SH-SY5Y (cell line): ENCODE measurements around the gene SPP1.

Experiments
- GATA2 ChIP-seq: IDR thresholded peaks from 2 replicates; pipeline ENCODE4 v1.6.1; 2011; ENCODE audit warnings: mild to moderate bottlenecking, low read depth, low read length
- GATA3 ChIP-seq: IDR thresholded peaks from 2 replicates; pipeline ENCODE4 v1.6.1; 2011; ENCODE audit warnings: low read depth, mild to moderate bottlenecking, low read length, moderate library complexity

- TF ChIP-seq GATA2 (no peak), GATA3 (no peak)
Measured at GRCh38 chr4:88003261-88003660, 27.7 kb downstream of the SPP1 start.
